Lower leg skin (tissue), 3 donors: ENCODE measurements around the gene RAVER1.
"Not testable (repeated sequence)": the region's sequence is repeated elsewhere in the genome, so short reads cannot be mapped to it uniquely, and the experiment has no call there.

Source experiments
- POLR2A ChIP-seq, 2 donors: fragments of 450-650 bp; IDR thresholded peaks; one replicate each; pipeline ENCODE4 v1.6.1; 2016 to 2017; ENCODE audit warnings: antibody characterized with exemption in 2 of 2, mild to moderate bottlenecking in 1 of 2, moderate library complexity in 1 of 2
- TF ChIP-seq, protein P1 (sequence below), 3 donors: fragments of 450-650 bp; IDR thresholded peaks; one replicate each; pipeline ENCODE4 v1.5.1; 2016; ENCODE audit warnings: antibody characterized with exemption in 3 of 3, mild to moderate bottlenecking in 3 of 3, moderate library complexity in 2 of 3

DNA sequence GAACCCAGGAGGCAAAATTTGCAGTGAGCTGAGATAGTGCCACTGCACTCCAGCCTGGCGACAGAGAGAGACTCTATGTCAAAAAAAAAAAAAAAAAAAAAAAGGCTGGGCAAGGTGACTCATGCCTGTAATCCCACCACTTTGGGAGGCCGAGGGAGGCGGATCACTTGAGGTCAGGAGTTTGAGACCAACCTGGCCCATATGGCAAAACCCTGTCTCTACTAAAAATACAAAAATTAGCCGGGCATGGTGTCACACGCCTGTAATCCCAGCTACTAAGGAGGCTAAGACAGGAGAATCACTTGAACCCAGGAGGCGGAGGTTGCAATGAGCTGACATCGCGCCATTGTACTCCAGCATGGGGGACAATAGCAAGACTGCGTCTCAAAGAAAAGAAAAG, 3.4 kb upstream of the RAVER1 start:
- TF ChIP-seq, protein P1, sequence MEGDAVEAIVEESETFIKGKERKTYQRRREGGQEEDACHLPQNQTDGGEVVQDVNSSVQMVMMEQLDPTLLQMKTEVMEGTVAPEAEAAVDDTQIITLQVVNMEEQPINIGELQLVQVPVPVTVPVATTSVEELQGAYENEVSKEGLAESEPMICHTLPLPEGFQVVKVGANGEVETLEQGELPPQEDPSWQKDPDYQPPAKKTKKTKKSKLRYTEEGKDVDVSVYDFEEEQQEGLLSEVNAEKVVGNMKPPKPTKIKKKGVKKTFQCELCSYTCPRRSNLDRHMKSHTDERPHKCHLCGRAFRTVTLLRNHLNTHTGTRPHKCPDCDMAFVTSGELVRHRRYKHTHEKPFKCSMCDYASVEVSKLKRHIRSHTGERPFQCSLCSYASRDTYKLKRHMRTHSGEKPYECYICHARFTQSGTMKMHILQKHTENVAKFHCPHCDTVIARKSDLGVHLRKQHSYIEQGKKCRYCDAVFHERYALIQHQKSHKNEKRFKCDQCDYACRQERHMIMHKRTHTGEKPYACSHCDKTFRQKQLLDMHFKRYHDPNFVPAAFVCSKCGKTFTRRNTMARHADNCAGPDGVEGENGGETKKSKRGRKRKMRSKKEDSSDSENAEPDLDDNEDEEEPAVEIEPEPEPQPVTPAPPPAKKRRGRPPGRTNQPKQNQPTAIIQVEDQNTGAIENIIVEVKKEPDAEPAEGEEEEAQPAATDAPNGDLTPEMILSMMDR (IDR thresholded peaks at IDR 0.05): not testable (repeated sequence)
- TF ChIP-seq POLR2A (IDR thresholded peaks at IDR 0.05): not testable (repeated sequence)
